NCI-H128 (cell line): Measurements from ENCODE around the gene DYNC1I1.
A peak's percentile ranks its signal among the peaks of the same experiment; 100 is the strongest.

Experiments
- DNase-seq: peaks from one replicate; lab custom pipeline; 2025; ENCODE audit not compliant: unreplicated experiment; lab: John Stamatoyannopoulos, UW

Gene DYNC1I1

GRCh38 chr7:95788884-95789283, 16.5 kb downstream of the DYNC1I1 start:
- DNase-seq, result no peak

GRCh38 chr7:95793658-95794057, 21.3 kb downstream of the DYNC1I1 start:
- DNase-seq, result no peak

GRCh38 chr7:95794917-95795515, 22.7 kb downstream of the DYNC1I1 start:
- DNase-seq, result no peak

GRCh38 chr7:95796617-95797016, 24.3 kb downstream of the DYNC1I1 start:
- no peak for DNase-seq

- peak; percentile 2 for DNase-seq
These were observed 26.1 kb downstream of the DYNC1I1 start for GRCh38 chr7:95798401-95798930.

GRCh38 chr7:95800787-95801186, 28.4 kb downstream of the DYNC1I1 start:
- no peak for DNase-seq

- no peak for DNase-seq
These were observed 29.9 kb downstream of the DYNC1I1 start for GRCh38 chr7:95802270-95802669.

GRCh38 chr7:95804052-95804451, 31.7 kb downstream of the DYNC1I1 start:
- no peak for DNase-seq

- no peak for DNase-seq
These were observed 33.6 kb downstream of the DYNC1I1 start for GRCh38 chr7:95805909-95806308.

GRCh38 chr7:95808396-95808795, 36.0 kb downstream of the DYNC1I1 start:
- DNase-seq, result no peak

- DNase-seq, result no peak
These were observed 39.6 kb downstream of the DYNC1I1 start for GRCh38 chr7:95811846-95812445.

GRCh38 chr7:95814721-95815120, 42.4 kb downstream of the DYNC1I1 start:
- no peak for DNase-seq

- no peak for DNase-seq
These were observed 45.7 kb downstream of the DYNC1I1 start for GRCh38 chr7:95817866-95818640.

GRCh38 chr7:95820778-95821177, 48.4 kb downstream of the DYNC1I1 start:
- no peak for DNase-seq

GRCh38 chr7:95822717-95823116, 50.4 kb downstream of the DYNC1I1 start:
- no peak for DNase-seq

GRCh38 chr7:95824616-95825015, 52.3 kb downstream of the DYNC1I1 start:
- DNase-seq, result no peak

- no peak for DNase-seq
These were observed 56.8 kb downstream of the DYNC1I1 start for GRCh38 chr7:95828824-95829790.

GRCh38 chr7:95840953-95841950, 68.9 kb downstream of the DYNC1I1 start:
- no peak for DNase-seq

- no peak for DNase-seq
These were observed 70.9 kb downstream of the DYNC1I1 start for GRCh38 chr7:95843286-95843685.

GRCh38 chr7:95845007-95845406, 72.7 kb downstream of the DYNC1I1 start:
- no peak for DNase-seq
